ENCODE results near the gene KIRREL2. TPM values are rescaled to one million over a fixed set of nuclear protein-coding genes. Genes with fewer than 3 reads are reported as not detected.
A peak's percentile ranks its signal among the peaks of the same experiment; 100 is the strongest.

KIRREL2 gene
- total and polyA plus RNA-seq, 2 of the 8 experiments (the other 6 are each of a cell fraction or from before 2014, with no cell fraction given) = 2.4 to 4.6 TPM

DNA sequence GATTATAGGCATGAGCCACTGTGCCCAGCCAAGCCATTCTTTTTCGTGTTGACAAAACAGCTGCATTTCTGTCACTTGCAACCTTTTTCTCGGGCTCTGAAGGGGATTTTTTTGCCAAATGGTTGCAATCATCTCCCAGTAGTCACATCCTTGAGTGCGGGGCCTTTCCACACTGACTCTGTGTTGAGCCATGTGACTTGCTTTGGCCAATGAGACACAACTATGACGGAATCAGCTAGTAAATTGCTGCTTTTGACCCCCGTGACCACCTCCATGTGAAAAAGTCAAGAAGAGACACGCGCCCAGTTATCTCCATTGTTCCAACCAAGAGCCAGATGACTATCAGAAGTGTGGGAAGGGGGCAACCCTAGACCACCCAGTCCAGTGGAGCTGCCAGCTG is 22.7 kb upstream of the KIRREL2 start:
- Histone ChIP-seq H2BK20ac (ENCODE audit: low read length) (no peak overlapping the region), H2BK12ac (ENCODE audit: low read depth, low read length) (no peak overlapping the region), H4K8ac (ENCODE audit: extremely low read depth, insufficient read depth, low read length) (no peak overlapping the region), H3K23me2 (ENCODE audit: low read depth, low read length) (no peaks in the 10 kb centered on the region), H2AK5ac (ENCODE audit: low read depth, low read length) (no peak overlapping the region), H3K9ac (replicated peaks in 1 of 4; ENCODE audit: extremely low read depth in 1 of 4, low read depth in 3 of 4, low read length in 3 of 4) (no peak overlapping the region), H3K18ac (ENCODE audit: extremely low read depth, low read length) (no peak overlapping the region), H2BK120ac (replicated peaks; ENCODE audit: low read depth, low read length) (no peak overlapping the region), H3K79me1 (ENCODE audit: low read depth, low read length) (no peaks in the 10 kb centered on the region), H3K79me2 (ENCODE audit: control insufficient read depth in 1 of 2, insufficient read depth in 2 of 2, low read length in 2 of 2) (no peaks in the 10 kb centered on the region), H3K27ac (ENCODE audit: low read depth, low read length) (no peak overlapping the region), H3K23ac (ENCODE audit: insufficient read length) (no peak overlapping the region), H3K4me3 (ENCODE audit: extremely low read depth in 1 of 4, insufficient read depth in 2 of 4, low read depth in 3 of 4, low read length in 4 of 4) (no peak overlapping the region), H4K5ac (ENCODE audit: insufficient read length, low read depth, low read length) (no peak overlapping the region), H2AFZ (ENCODE audit: low read length) (peak overlapping the region; percentile 63; the same call in 1 of the 2 replicates), H3K4ac (replicated peaks; ENCODE audit: insufficient read length, low read depth, low read length) (no peak overlapping the region), H4K91ac (replicated peaks; ENCODE audit: insufficient read length, low read length) (no peak overlapping the region), H3K14ac (ENCODE audit: insufficient read length) (no peak overlapping the region), H3K27me3 (replicated peaks in 1 of 4; ENCODE audit: control insufficient read depth in 3 of 4, extremely low read depth in 1 of 4, insufficient read depth in 3 of 4, low read length in 3 of 4) (no peaks in the 10 kb centered on the region; a peak in 1 of 7 replicates), H4K20me1 (replicated peaks in 1 of 2; ENCODE audit: control insufficient read depth in 1 of 2, insufficient read depth in 2 of 2, low read length in 2 of 2) (no peaks in the 10 kb centered on the region), H3K56ac (replicated peaks; ENCODE audit: insufficient read length, low read depth, low read length) (no peak overlapping the region), H3K36me3 (ENCODE audit: control insufficient read depth in 2 of 4, insufficient read depth in 4 of 4, low read length in 3 of 4) (no peaks in the 10 kb centered on the region), H3K9me3 (ENCODE audit: insufficient read depth in 2 of 2, low read depth in 1 of 2, low read length in 1 of 2) (no peaks in the 10 kb centered on the region), H2BK5ac (ENCODE audit: low read depth, low read length) (no peak overlapping the region), H3K4me1 (replicated peaks in 1 of 4; ENCODE audit: control insufficient read depth in 3 of 4, insufficient read depth in 4 of 4, low read length in 3 of 4) (no peaks in the 10 kb centered on the region), H2BK15ac (ENCODE audit: low read length) (no peak overlapping the region), H3K4me2 (ENCODE audit: insufficient read depth in 1 of 2, low read depth in 2 of 2, low read length in 2 of 2) (no peak overlapping the region)
- no peak for DNase-seq (ENCODE audit: low read depth in 1 of 2, low spot score in 2 of 2)
- 75% methylated on average over 7 of the region's 7 CpGs; no CpG with 5 or more reads in 1 of the 2 experiments for WGBS, 2 experiments (ENCODE audit: extremely low coverage in 1 of 2, insufficient coverage in 1 of 2, insufficient read length in 1 of 2, insufficient replicate concordance in 2 of 2, low coverage in 1 of 2, low lambda C conversion rate in 2 of 2, missing lambda C conversion rate in 1 of 2)
- TF ChIP-seq, protein P1, sequence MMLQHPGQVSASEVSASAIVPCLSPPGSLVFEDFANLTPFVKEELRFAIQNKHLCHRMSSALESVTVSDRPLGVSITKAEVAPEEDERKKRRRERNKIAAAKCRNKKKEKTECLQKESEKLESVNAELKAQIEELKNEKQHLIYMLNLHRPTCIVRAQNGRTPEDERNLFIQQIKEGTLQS (IDR thresholded peaks at IDR 0.05; ENCODE audit: insufficient read depth, low read depth, low read length) = no peak
- TF ChIP-seq, protein P2, sequence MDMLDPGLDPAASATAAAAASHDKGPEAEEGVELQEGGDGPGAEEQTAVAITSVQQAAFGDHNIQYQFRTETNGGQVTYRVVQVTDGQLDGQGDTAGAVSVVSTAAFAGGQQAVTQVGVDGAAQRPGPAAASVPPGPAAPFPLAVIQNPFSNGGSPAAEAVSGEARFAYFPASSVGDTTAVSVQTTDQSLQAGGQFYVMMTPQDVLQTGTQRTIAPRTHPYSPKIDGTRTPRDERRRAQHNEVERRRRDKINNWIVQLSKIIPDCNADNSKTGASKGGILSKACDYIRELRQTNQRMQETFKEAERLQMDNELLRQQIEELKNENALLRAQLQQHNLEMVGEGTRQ (IDR thresholded peaks at IDR 0.05; ENCODE audit: low read length) = peak; percentile 28; the same call in 1 of the 2 replicates
- CTCF ChIA-PET (ENCODE audit: partially characterized antibody) = interaction anchor here (1.3 to 2.6 kb wide), 4 partner anchors 8 to 16 kb away, joined by 4 to 13 read pairs (median 9); no protein-coding TSS in a partner anchor
- POLR2A ChIA-PET (ENCODE audit: partially characterized antibody) = interaction anchor here (0.6 kb wide), 1 partner anchor 16 kb away, joined by 3 read pairs; no protein-coding TSS in a partner anchor
- no peak for FAIRE-seq

Measured in H1 (cell line).